Measurements from ENCODE around the gene RPUSD3.
"Not testable (repeated sequence)": the region's sequence is repeated elsewhere in the genome, so short reads cannot be mapped to it uniquely, and the experiment has no call there.

RPUSD3 gene
- 26.4 to 57.6 (median 33.4) reads per million in 4 experiments for total RNA-seq

GRCh38 chr3:9843715-9844438, at the start of gene RPUSD3:
RPUSD3 (minus strand) TSS chr3:9844008; CDS start chr3:9843990, 18 bp downstream.
- DNase-seq = peak; percentile 95

- DNase-seq = no peak
Measured at GRCh38 chr3:9891072-9891622, 47.3 kb upstream of the RPUSD3 start.

GRCh38 chr3:9890249-9891071, 46.7 kb upstream of the RPUSD3 start, which contains the start of gene JAGN1:
JAGN1 (plus strand) TSS chr3:9890610; CDS start chr3:9890723, 113 bp downstream.
- DNase-seq = peak; percentile 90

- no peak for DNase-seq
Measured at GRCh38 chr3:9889405-9889804, 45.6 kb upstream of the RPUSD3 start.

GRCh38 chr3:9888540-9888939, 44.7 kb upstream of the RPUSD3 start:
- DNase-seq = no peak

GRCh38 chr3:9887480-9887879, 43.7 kb upstream of the RPUSD3 start:
- no peak for DNase-seq

- DNase-seq = no peak
Measured at GRCh38 chr3:9886328-9886727, 42.5 kb upstream of the RPUSD3 start.

- DNase-seq = no peak
Measured at GRCh38 chr3:9884555-9885165, 40.9 kb upstream of the RPUSD3 start.

GRCh38 chr3:9883706-9884554, 40.1 kb upstream of the RPUSD3 start:
- no peak for DNase-seq

- no peak for DNase-seq
Measured at GRCh38 chr3:9881441-9881840, 37.6 kb upstream of the RPUSD3 start.

- no peak for DNase-seq
Measured at GRCh38 chr3:9879830-9880549, 36.2 kb upstream of the RPUSD3 start, which contains the start of gene CIDEC. CIDEC (minus strand) TSS chr3:9880253; CDS start chr3:9878486, 1,767 bp downstream.

- DNase-seq = no peak
Measured at GRCh38 chr3:9878700-9879099, 34.9 kb upstream of the RPUSD3 start.

GRCh38 chr3:9876991-9877390, 33.2 kb upstream of the RPUSD3 start:
- no peak for DNase-seq

- not testable (repeated sequence) for DNase-seq
Measured at GRCh38 chr3:9876255-9876654, 32.4 kb upstream of the RPUSD3 start.

- DNase-seq = no peak
Measured at GRCh38 chr3:9875448-9875847, 31.6 kb upstream of the RPUSD3 start.

- DNase-seq = not testable (repeated sequence)
Measured at GRCh38 chr3:9872067-9872466, 28.3 kb upstream of the RPUSD3 start.

- no peak for DNase-seq
Measured at GRCh38 chr3:9870978-9871377, 27.2 kb upstream of the RPUSD3 start.

GRCh38 chr3:9869955-9870354, 26.1 kb upstream of the RPUSD3 start:
- DNase-seq = no peak

- no peak for DNase-seq
Measured at GRCh38 chr3:9867106-9867505, 23.3 kb upstream of the RPUSD3 start.

GRCh38 chr3:9866639-9867038, 22.8 kb upstream of the RPUSD3 start:
- no peak for DNase-seq

- not testable (repeated sequence) for DNase-seq
Measured at GRCh38 chr3:9865125-9865637, 21.4 kb upstream of the RPUSD3 start.
